ENCODE results near the gene FAM200B.

FAM200B gene

DNA sequence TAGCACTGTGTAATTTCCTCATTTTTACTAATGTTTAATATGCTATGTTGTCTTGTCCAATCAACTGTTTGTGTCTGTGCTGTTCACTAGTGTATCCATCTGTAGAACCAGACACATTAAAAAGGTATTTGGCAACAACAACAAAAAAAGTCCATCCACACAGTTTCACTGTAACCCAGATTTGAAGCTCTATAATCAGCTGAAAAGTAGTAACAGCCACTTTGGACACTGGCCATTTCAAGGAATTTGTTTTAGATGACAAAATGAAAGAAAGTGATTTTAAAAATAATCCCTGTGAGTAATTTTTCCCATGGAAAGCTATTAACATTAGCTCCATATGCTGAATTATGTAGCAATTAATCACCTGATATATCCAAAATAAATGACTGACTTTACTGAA lies 24.3 kb upstream of the FAM200B start:
- DNase-seq (ENCODE audit: extremely low read depth, low read depth) = no peak
- TF ChIP-seq, protein P1, sequence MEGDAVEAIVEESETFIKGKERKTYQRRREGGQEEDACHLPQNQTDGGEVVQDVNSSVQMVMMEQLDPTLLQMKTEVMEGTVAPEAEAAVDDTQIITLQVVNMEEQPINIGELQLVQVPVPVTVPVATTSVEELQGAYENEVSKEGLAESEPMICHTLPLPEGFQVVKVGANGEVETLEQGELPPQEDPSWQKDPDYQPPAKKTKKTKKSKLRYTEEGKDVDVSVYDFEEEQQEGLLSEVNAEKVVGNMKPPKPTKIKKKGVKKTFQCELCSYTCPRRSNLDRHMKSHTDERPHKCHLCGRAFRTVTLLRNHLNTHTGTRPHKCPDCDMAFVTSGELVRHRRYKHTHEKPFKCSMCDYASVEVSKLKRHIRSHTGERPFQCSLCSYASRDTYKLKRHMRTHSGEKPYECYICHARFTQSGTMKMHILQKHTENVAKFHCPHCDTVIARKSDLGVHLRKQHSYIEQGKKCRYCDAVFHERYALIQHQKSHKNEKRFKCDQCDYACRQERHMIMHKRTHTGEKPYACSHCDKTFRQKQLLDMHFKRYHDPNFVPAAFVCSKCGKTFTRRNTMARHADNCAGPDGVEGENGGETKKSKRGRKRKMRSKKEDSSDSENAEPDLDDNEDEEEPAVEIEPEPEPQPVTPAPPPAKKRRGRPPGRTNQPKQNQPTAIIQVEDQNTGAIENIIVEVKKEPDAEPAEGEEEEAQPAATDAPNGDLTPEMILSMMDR (IDR thresholded peaks at IDR 0.05; ENCODE audit: low read depth, low read length) = no peak

- TF ChIP-seq, protein P1 (IDR thresholded peaks at IDR 0.05; ENCODE audit: low read depth, low read length) = no peak
- no peak for DNase-seq (ENCODE audit: extremely low read depth, low read depth)
Observed at GRCh38 chr4:15658136-15658770, 23.4 kb upstream of the FAM200B start.

DNA sequence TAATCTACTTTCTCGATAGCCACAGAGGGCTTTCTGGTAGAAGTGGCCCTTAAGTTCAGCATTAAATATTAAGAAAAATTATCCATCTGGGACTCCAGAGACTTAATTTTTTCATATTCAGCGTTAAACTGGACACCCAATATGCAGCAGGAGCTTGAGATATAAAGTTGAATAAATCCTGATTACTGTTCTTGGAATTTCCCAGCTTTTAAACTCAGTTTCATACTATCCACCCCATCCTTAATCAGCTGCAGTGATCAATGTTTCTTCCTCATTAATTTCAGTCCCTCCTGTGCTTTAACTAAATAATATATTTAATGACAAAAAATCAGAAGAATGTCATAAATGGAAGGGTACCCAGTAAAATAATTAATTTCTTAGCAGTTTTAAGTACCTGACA lies 22.8 kb upstream of the FAM200B start:
- TF ChIP-seq, protein P1 (IDR thresholded peaks at IDR 0.05; ENCODE audit: low read depth, low read length) = no peak

DNA sequence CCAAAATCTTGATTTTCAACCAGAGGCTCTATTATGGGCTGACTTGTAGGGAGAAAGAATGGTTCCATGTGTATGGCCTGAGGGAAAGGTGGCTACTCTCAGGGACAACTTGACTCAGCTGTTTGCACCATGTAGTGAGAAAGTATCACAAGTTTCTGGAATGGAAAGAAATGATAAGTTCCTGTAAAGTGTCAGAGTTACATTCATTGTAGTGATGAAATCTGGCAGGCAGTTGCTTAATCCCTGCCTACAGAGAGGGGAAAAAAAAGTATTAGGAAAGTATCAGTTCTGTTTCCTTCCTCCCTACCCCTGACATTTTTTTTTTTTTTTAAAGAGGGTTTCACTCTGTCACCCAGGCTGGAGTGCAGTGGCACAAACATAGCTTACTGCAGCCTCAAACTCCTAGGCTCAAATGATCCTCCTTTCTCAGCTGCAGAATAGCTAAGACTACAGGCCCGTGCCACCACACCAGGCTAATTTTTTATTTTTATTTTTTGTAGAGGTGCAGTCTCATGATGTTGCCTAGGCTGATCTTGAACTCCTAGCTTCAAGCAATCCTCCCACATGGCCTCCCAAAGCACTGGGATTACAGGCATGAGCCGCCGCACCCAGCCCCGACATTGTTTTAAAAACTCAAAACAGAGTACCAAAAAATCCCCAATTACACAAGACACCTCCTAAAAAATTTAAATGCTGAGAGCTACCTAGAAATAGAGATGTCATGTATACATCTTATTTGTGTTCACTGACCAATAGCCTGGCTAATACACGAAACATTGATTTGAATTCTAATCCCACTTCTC lies 21.7 kb upstream of the FAM200B start:
- no peak for DNase-seq (ENCODE audit: extremely low read depth, low read depth)
- TF ChIP-seq, protein P1 (IDR thresholded peaks at IDR 0.05; ENCODE audit: low read depth, low read length) = no peak

More for the DNA sequence above, 22.8 kb upstream of the FAM200B start:
- DNase-seq (ENCODE audit: extremely low read depth, low read depth) = no peak

DNA sequence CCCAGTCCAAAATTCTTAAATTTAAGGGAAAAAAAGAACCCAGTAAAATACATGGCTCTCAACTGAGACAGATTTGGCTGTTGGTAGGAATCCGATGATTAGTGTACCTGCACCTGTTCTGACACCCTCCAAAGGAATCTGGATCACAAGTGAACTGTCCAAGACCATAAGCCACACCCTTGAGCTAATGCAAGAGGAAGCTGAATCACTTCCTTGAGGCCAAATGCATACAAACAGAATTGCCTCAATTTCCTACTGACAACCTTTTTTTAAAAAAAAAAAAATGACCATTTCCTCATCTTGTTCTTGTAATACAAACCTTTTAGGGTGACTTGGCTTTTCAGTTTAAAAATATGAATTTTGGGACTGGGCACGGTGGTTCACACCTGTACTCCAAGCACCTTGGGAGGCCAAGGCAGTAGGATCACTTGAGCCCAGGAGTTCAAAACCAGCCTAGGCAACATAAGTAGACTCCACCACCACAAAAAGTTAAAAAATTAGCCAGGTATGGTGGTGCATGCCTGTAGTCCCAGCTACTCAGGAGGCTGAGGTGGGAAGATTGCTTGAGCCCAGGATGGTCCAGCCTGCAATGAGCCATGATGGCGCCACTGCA lies 15.8 kb upstream of the FAM200B start:
- TF ChIP-seq, protein P1 (IDR thresholded peaks at IDR 0.05; ENCODE audit: low read depth, low read length) = no peak
- DNase-seq (ENCODE audit: extremely low read depth, low read depth) = no peak

GRCh38 chr4:15667006-15667405 lies 14.6 kb upstream of the FAM200B start:
- no peak for DNase-seq (ENCODE audit: extremely low read depth, low read depth)
- TF ChIP-seq, protein P1 (IDR thresholded peaks at IDR 0.05; ENCODE audit: low read depth, low read length) = no peak
